Esophagus squamous epithelium (tissue), 5 donors: ENCODE measurements around the gene PHACTR3. TPM values are rescaled to one million over a fixed set of nuclear protein-coding genes. Genes with fewer than 3 reads are reported as not detected.

Source experiments
- DNase-seq: peaks from one replicate; lab custom pipeline; 2025; lab: John Stamatoyannopoulos, UW
- H3K27ac ChIP-seq, 4 donors: fragments of 200-600 bp; sonication (generic); one replicate each; pipeline ENCODE4 v1.5.1; 2016 to 2019; ENCODE audit warnings: mild to moderate bottlenecking in 1 of 4
- H3K27me3 ChIP-seq, 4 donors: fragments of 200-600 bp; sonication (generic); 1 replicate in 3 of 4; 2 replicates in 1 of 4; pipeline versions ENCODE4 v1.5.1 to v1.6.0; 2017 to 2021; ENCODE audit warnings: antibody characterized with exemption in 1 of 4
- H3K36me3 ChIP-seq, 3 donors: fragments of 200-600 bp; sonication (generic); one replicate each; pipeline ENCODE4 v1.5.1; 2016 to 2019
- H3K4me1 ChIP-seq, 3 donors: fragments of 200-600 bp; sonication (generic); one replicate each; pipeline ENCODE4 v1.5.1; 2017 to 2019
- H3K4me3 ChIP-seq, 4 donors: fragments of 200-600 bp; sonication (generic); 1 replicate in 3 of 4; 2 replicates in 1 of 4; pipeline ENCODE4 v1.5.1; 2016 to 2019; ENCODE audit warnings: mild to moderate bottlenecking in 2 of 4, moderate library complexity in 1 of 4
- H3K9me3 ChIP-seq, 3 donors: fragments of 200-600 bp; sonication (generic); one replicate each; pipeline ENCODE4 v1.5.1; 2016 to 2019
- CTCF ChIP-seq, 6 experiments: fragments of 450-650 bp in 4 of 6; fragments of 200-600 bp in 2 of 6; sonication (generic) in 2 of 6; IDR thresholded peaks; one replicate each; pipeline ENCODE4 v1.5.1; 2016 to 2019; ENCODE audit warnings: antibody characterized with exemption in 6 of 6, mild to moderate bottlenecking in 4 of 6, moderate library complexity in 4 of 6
- POLR2A ChIP-seq, 4 donors: fragments of 450-650 bp; IDR thresholded peaks; one replicate each; pipeline ENCODE4 v1.6.1; 2017; ENCODE audit warnings: antibody characterized with exemption in 4 of 4, mild to moderate bottlenecking in 4 of 4, moderate library complexity in 3 of 4
- WGBS, 2 donors: methylation state at CpG; one replicate each; pipeline ENCODE4 v1.1.5; 2018; 5-methylcytosine and 5-hydroxymethylcytosine counted together
- intact Hi-C: fragments of 100-400 bp; cut with DNase I; formaldehyde crosslinking; loops from one replicate; pipeline ENCODE4 v1.15.0; 2022
- total RNA-seq, 4 donors: library from RNA; depleted of rRNA; stranded (reverse); fragments of >200 nt; gene quantifications; one replicate each; pipeline ENCODE4 v1.1.0, GENCODE V29; 2016
- donor health status: DM: yes; HTN: yes; CAD: no.

The PHACTR3 gene
- total RNA-seq, 4 donors from 2014 or later = 0.13 to 2.5 (median 0.32) TPM

GRCh38 chr20:59645761-59646171, 41.4 kb downstream of the PHACTR3 start:
- Histone ChIP-seq H3K36me3 (no peaks in the 10 kb centered on the region), H3K4me1 (no peaks in the 10 kb centered on the region), H3K4me3 (no peak overlapping the region), H3K27ac (no peak overlapping the region), H3K27me3 (no peaks in the 10 kb centered on the region), H3K9me3 (no peaks in the 10 kb centered on the region)
- WGBS, 2 donors = 64 to 68% methylated on average over 3 to 6 of the region's 7 CpGs
- intact Hi-C loops = no loop called here
- DNase-seq = no peak
- no peak for TF ChIP-seq CTCF (IDR thresholded peaks at IDR 0.05)
- TF ChIP-seq POLR2A (IDR thresholded peaks at IDR 0.05) = no peak

- H3K27ac ChIP-seq = no peak overlapping the region
- TF ChIP-seq CTCF (IDR thresholded peaks at IDR 0.05) = no peak
- no peak for TF ChIP-seq POLR2A (IDR thresholded peaks at IDR 0.05)
- no peak overlapping the region for H3K4me3 ChIP-seq
- no peaks in the 10 kb centered on the region for H3K27me3 ChIP-seq
- intact Hi-C loops = no loop called here
- 54 to 68% methylated on average over 3 of the region's 3 CpGs for WGBS, 2 donors
- no peaks in the 10 kb centered on the region for H3K4me1 ChIP-seq
- no peak for DNase-seq
- no peaks in the 10 kb centered on the region for H3K9me3 ChIP-seq
- H3K36me3 ChIP-seq = no peaks in the 10 kb centered on the region
Observed at GRCh38 chr20:59646487-59646886, 42.1 kb downstream of the PHACTR3 start.

GRCh38 chr20:59647271-59647670, 42.9 kb downstream of the PHACTR3 start:
- H3K27ac ChIP-seq = no peak overlapping the region
- TF ChIP-seq CTCF (IDR thresholded peaks at IDR 0.05) (no peak), POLR2A (IDR thresholded peaks at IDR 0.05) (no peak)
- no peaks in the 10 kb centered on the region for H3K27me3 ChIP-seq
- no peak for DNase-seq
- no peaks in the 10 kb centered on the region for H3K36me3 ChIP-seq
- H3K4me1 ChIP-seq = no peaks in the 10 kb centered on the region
- intact Hi-C loops = no loop called here
- H3K9me3 ChIP-seq = no peaks in the 10 kb centered on the region
- H3K4me3 ChIP-seq = no peak overlapping the region

GRCh38 chr20:59648466-59649070, 44.2 kb downstream of the PHACTR3 start:
- WGBS, 2 donors = 42 to 47% methylated on average over 7 of the region's 7 CpGs
- H3K4me1 ChIP-seq = no peaks in the 10 kb centered on the region
- no peak for DNase-seq
- H3K9me3 ChIP-seq = no peaks in the 10 kb centered on the region
- H3K27ac ChIP-seq = no peak overlapping the region
- intact Hi-C loops = no loop called here
- H3K36me3 ChIP-seq = no peaks in the 10 kb centered on the region
- H3K27me3 ChIP-seq = no peaks in the 10 kb centered on the region
- no peak overlapping the region for H3K4me3 ChIP-seq
- TF ChIP-seq CTCF (IDR thresholded peaks at IDR 0.05) (no peak), POLR2A (IDR thresholded peaks at IDR 0.05) (no peak)

GRCh38 chr20:59650418-59650817, 46.1 kb downstream of the PHACTR3 start:
- no peaks in the 10 kb centered on the region for H3K9me3 ChIP-seq
- H3K4me1 ChIP-seq = no peaks in the 10 kb centered on the region
- no peaks in the 10 kb centered on the region for H3K36me3 ChIP-seq
- DNase-seq = no peak
- WGBS, 2 donors = 48 to 60% methylated on average over 5 of the region's 5 CpGs
- intact Hi-C loops = no loop called here
- no peak for TF ChIP-seq CTCF (IDR thresholded peaks at IDR 0.05)
- no peak for TF ChIP-seq POLR2A (IDR thresholded peaks at IDR 0.05)
- H3K27ac ChIP-seq = no peak overlapping the region
- H3K27me3 ChIP-seq = no peaks in the 10 kb centered on the region
- H3K4me3 ChIP-seq = no peak overlapping the region
